ENCODE results near the gene ZNF408.
A peak's percentile ranks its signal among the peaks of the same experiment; 100 is the strongest.
"Not testable (repeated sequence)": the region's sequence is repeated elsewhere in the genome, so short reads cannot be mapped to it uniquely, and the experiment has no call there.

Gene ZNF408

DNA sequence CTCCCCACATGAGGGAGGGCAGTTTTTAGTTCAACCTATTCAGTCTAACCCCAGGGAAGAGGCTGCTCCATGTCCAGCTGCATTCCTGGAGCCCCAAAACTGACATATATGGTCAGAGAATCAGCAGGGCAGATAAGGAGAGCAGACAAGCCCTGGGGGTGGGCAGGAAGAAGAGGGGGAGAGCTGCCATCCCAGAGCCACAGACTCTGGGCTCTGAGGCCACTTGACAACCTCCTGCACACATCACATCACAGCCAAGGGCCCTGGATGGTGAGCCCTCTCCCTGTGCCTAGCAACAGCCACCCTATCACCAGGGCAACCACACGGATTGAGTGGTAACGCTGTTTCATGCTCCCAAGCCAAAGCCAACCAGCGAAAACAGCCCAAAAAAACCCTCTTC lies 3.5 kb upstream of the ZNF408 start:
- H3K36me3 ChIP-seq (ENCODE audit: control insufficient read depth in 2 of 2, insufficient read depth in 2 of 2, low read length in 2 of 2) = peaks cover 24 to 31% of the 10 kb centered on the region in 2 donors
- H3K4me3 ChIP-seq (ENCODE audit: low read length in 2 of 2) = peak overlapping the region in 1 of 2 donors; percentile 49
- H3K27ac ChIP-seq (ENCODE audit: low read length) = no peak overlapping the region
- H3K9me3 ChIP-seq (ENCODE audit: control insufficient read depth in 2 of 2, low read length in 2 of 2) = no peaks in the 10 kb centered on the region
- peaks cover 45% of the 10 kb centered on the region for H3K4me1 ChIP-seq (ENCODE audit: control insufficient read depth, insufficient read depth, low read length)
- H3K27me3 ChIP-seq (ENCODE audit: control insufficient read depth in 1 of 2, insufficient read depth in 2 of 2, low read length in 2 of 2) = no peaks in the 10 kb centered on the region
- peak overlapping the region; percentile 2 to 55 for H3K9ac ChIP-seq (ENCODE audit: low read length in 2 of 2)

DNA sequence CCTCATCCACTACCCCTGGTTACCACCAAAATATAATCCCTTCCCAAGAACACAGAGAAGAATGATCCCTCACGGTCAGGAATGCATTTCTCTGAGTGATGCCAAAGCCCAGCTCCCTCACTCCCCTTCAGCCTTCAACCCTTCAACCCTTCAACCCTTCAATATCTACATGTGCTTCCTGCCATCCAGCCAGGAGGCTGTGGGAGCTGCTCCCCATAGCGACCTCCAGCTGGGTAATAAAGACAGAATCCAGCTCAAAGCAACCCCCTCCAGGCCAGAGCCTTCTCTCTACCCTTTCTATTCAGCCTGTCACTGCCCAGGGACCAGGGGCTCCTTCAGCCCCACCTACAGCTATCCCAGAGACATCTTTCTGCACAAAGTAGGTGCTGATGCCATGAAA lies 3.1 kb upstream of the ZNF408 start:
- Histone ChIP-seq H3K27me3 (ENCODE audit: control insufficient read depth in 1 of 2, insufficient read depth in 2 of 2, low read length in 2 of 2) (no peaks in the 10 kb centered on the region), H3K4me1 (ENCODE audit: control insufficient read depth, insufficient read depth, low read length) (peaks cover 49% of the 10 kb centered on the region), H3K9me3 (ENCODE audit: control insufficient read depth in 2 of 2, low read length in 2 of 2) (no peaks in the 10 kb centered on the region), H3K9ac (ENCODE audit: low read length in 2 of 2) (peak overlapping the region; percentile 2 to 55), H3K27ac (ENCODE audit: low read length) (no peak overlapping the region), H3K36me3 (ENCODE audit: control insufficient read depth in 2 of 2, insufficient read depth in 2 of 2, low read length in 2 of 2) (peaks cover 26 to 34% of the 10 kb centered on the region in 2 donors), H3K4me3 (ENCODE audit: low read length in 2 of 2) (peak overlapping the region in 1 of 2 donors; percentile 49)

DNA sequence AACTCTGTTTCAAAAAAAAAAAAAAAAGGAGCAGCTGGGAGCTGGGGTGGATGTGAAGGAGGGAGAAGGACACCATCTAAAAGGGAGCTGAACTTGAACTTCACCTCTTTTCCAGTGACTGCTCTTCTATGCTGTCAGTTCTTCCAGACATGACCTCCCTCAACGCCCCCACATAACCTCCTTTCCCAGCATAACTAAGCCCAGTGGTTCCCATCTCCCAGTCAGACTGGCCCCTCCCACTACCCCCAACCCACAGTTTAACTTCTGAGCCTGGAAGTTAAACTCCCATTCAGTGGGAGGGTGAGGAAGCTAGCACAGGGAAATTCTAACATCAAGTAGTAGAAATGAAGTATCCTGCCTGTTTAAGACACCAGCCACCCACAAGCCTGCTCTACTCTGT lies 2.2 kb upstream of the ZNF408 start:
- H3K9ac ChIP-seq (ENCODE audit: low read length in 2 of 2) = no peak overlapping the region
- peak overlapping the region in 1 of 2 donors; percentile 40 for H3K4me3 ChIP-seq (ENCODE audit: low read length in 2 of 2)
- peaks cover 54% of the 10 kb centered on the region for H3K4me1 ChIP-seq (ENCODE audit: control insufficient read depth, insufficient read depth, low read length)
- H3K9me3 ChIP-seq (ENCODE audit: control insufficient read depth in 2 of 2, low read length in 2 of 2) = no peaks in the 10 kb centered on the region
- H3K36me3 ChIP-seq (ENCODE audit: control insufficient read depth in 2 of 2, insufficient read depth in 2 of 2, low read length in 2 of 2) = peaks cover 32 to 37% of the 10 kb centered on the region in 2 donors
- no peaks in the 10 kb centered on the region for H3K27me3 ChIP-seq (ENCODE audit: control insufficient read depth in 1 of 2, insufficient read depth in 2 of 2, low read length in 2 of 2)
- H3K27ac ChIP-seq (ENCODE audit: low read length) = no peak overlapping the region

DNA sequence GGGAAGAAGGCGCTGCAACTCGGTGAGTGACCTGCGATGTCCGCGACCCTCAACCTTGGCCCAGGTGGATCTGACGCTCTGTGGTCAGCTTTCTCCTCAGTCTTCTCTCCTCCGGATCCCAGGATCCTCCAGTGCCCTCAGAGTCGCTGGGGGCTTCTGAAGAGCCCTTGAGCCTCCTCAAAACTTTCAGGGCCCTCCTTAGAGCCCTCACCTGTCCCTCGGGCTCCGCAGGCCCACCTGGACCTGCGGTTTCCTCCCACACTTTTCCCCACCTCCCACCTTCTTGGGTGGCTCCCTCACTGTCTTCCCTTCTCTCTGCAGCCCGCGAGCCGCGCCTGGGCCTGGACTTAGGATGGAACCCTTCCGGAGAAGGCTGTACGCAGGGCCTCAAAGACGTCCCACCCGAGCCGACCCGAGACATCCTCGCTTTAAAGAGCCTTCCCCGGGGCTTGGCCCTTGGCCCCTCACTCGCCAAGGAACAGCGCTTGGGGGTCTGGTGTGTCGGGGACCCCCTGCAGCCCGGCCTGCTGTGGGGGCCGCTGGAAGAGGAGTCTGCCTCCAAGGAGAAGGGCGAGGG lies 335 bp downstream of the ZNF408 start:
- Histone ChIP-seq H3K9ac (ENCODE audit: low read length in 2 of 2) (peak overlapping the region; percentile 82 to 96), H3K4me1 (ENCODE audit: control insufficient read depth, insufficient read depth, low read length) (peaks cover 46% of the 10 kb centered on the region), H3K36me3 (ENCODE audit: control insufficient read depth in 2 of 2, insufficient read depth in 2 of 2, low read length in 2 of 2) (peaks cover 28 to 37% of the 10 kb centered on the region in 2 donors), H3K27me3 (ENCODE audit: control insufficient read depth in 1 of 2, insufficient read depth in 2 of 2, low read length in 2 of 2) (no peaks in the 10 kb centered on the region), H3K27ac (ENCODE audit: low read length) (peak overlapping the region; percentile 91), H3K4me3 (ENCODE audit: low read length in 2 of 2) (peak overlapping the region; percentile 78 to 100), H3K9me3 (ENCODE audit: control insufficient read depth in 2 of 2, low read length in 2 of 2) (no peaks in the 10 kb centered on the region)

DNA sequence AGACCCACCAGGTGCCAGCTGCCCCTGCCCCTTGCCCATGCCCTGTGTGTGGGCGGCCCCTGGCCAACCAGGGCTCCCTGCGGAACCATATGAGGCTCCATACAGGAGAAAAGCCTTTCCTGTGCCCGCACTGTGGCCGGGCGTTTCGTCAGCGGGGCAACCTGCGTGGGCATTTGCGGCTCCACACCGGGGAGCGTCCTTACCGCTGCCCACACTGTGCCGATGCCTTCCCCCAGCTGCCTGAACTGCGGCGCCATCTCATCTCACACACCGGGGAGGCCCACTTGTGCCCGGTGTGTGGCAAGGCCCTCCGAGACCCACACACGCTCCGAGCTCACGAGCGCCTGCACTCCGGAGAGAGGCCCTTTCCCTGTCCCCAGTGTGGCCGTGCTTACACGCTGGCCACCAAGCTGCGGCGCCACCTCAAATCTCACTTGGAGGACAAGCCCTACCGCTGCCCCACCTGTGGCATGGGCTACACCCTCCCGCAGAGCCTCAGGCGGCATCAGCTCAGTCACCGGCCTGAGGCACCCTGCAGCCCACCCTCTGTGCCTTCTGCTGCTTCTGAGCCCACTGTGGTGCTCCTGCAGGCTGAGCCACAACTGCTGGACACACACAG lies 4.3 kb downstream of the ZNF408 start:
- no peak overlapping the region for H3K9ac ChIP-seq (ENCODE audit: low read length in 2 of 2)
- H3K4me1 ChIP-seq (ENCODE audit: control insufficient read depth, insufficient read depth, low read length) = peaks cover 19% of the 10 kb centered on the region
- H3K4me3 ChIP-seq (ENCODE audit: low read length in 2 of 2) = no peak overlapping the region
- no peaks in the 10 kb centered on the region for H3K9me3 ChIP-seq (ENCODE audit: control insufficient read depth in 2 of 2, low read length in 2 of 2)
- H3K36me3 ChIP-seq (ENCODE audit: control insufficient read depth in 2 of 2, insufficient read depth in 2 of 2, low read length in 2 of 2) = peaks cover 36 to 40% of the 10 kb centered on the region in 2 donors
- no peak overlapping the region for H3K27ac ChIP-seq (ENCODE audit: low read length)
- no peaks in the 10 kb centered on the region for H3K27me3 ChIP-seq (ENCODE audit: control insufficient read depth in 1 of 2, insufficient read depth in 2 of 2, low read length in 2 of 2)

DNA sequence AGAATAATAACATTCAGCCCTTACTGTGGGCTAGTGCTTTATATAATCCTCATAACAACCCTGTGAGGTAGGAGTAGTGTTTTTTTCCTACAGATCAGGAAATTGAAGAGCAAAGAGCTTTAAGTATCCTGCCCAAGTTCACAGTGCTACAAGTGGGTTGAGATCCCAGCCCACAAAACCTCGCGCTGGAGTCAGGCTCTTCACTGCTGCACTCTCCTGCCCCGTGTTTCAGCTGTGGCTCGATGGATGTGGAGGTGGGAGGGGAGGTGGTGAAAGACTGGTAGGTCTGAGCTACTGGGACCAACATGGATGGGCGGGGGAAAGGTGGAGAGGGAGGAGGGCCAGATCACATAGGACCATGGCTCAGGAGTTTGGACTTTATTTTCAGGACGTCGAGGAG lies 6.1 kb downstream of the ZNF408 start:
- H3K9me3 ChIP-seq (ENCODE audit: control insufficient read depth in 2 of 2, low read length in 2 of 2) = no peaks in the 10 kb centered on the region
- peaks cover 16% of the 10 kb centered on the region for H3K4me1 ChIP-seq (ENCODE audit: control insufficient read depth, insufficient read depth, low read length)
- H3K4me3 ChIP-seq (ENCODE audit: low read length in 2 of 2) = no peak overlapping the region
- no peak overlapping the region for H3K9ac ChIP-seq (ENCODE audit: low read length in 2 of 2)
- H3K27me3 ChIP-seq (ENCODE audit: control insufficient read depth in 1 of 2, insufficient read depth in 2 of 2, low read length in 2 of 2) = no peaks in the 10 kb centered on the region
- H3K36me3 ChIP-seq (ENCODE audit: control insufficient read depth in 2 of 2, insufficient read depth in 2 of 2, low read length in 2 of 2) = peaks cover 36 to 40% of the 10 kb centered on the region in 2 donors
- no peak overlapping the region for H3K27ac ChIP-seq (ENCODE audit: low read length)

DNA sequence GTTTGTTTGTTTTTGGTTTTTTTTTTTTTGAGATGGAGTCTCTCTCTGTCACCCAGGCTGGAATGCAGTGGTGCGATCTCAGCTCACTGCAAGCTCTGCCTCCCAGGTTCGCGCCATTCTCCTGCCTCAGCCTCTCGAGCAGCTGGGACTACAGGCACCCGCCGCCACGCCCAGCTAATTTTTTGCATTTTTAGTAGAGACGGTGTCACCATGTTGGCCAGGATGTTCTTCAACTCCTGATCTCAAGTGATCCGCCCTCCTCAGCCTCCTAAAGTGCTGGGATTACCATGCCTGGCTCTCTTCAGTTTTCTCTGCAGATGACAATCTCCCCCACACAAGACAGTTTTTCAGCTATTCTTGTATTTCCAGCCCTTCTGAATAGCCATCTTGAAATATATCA lies 8.5 kb downstream of the ZNF408 start:
- H3K9ac ChIP-seq (ENCODE audit: low read length in 2 of 2); H3K27ac ChIP-seq (ENCODE audit: low read length); H3K4me3 ChIP-seq (ENCODE audit: low read length in 2 of 2): not testable (repeated sequence)

DNA sequence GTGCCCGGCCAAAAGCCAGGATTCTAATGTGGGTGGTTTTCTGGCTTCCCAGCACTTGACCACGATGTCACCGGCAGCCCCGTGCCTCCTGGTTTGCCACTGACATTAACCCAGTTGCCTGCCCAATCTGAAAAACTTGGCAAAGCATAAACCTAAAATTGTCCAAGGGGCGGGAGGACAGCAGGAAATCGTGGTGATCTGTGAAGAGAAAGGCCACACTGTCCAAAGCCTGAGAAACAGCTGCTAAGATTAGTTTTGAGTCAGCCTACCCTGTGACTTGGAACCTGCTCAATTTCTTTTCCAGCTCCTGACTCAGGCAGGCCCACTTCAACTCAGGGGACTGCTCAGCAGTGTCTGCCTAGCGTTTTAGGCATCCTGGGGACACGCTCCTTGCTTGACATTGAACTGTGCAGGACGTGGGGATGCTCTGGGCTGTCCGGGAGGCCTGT lies 10.0 kb downstream of the ZNF408 start:
- Histone ChIP-seq H3K4me3 (ENCODE audit: low read length in 2 of 2) (no peak overlapping the region), H3K9me3 (ENCODE audit: control insufficient read depth in 2 of 2, low read length in 2 of 2) (no peaks in the 10 kb centered on the region), H3K9ac (ENCODE audit: low read length in 2 of 2) (peak overlapping the region; percentile 3 to 13), H3K4me1 (ENCODE audit: control insufficient read depth, insufficient read depth, low read length) (peaks cover 6% of the 10 kb centered on the region), H3K27me3 (ENCODE audit: control insufficient read depth in 1 of 2, insufficient read depth in 2 of 2, low read length in 2 of 2) (no peaks in the 10 kb centered on the region), H3K36me3 (ENCODE audit: control insufficient read depth in 2 of 2, insufficient read depth in 2 of 2, low read length in 2 of 2) (peaks cover 8 to 10% of the 10 kb centered on the region in 2 donors), H3K27ac (ENCODE audit: low read length) (peak overlapping the region; percentile 79)

More for the DNA sequence above, 8.5 kb downstream of the ZNF408 start:
- H3K27me3 ChIP-seq (ENCODE audit: control insufficient read depth in 1 of 2, insufficient read depth in 2 of 2, low read length in 2 of 2); H3K4me1 ChIP-seq (ENCODE audit: control insufficient read depth, insufficient read depth, low read length); H3K9me3 ChIP-seq (ENCODE audit: control insufficient read depth in 2 of 2, low read length in 2 of 2): not testable (repeated sequence)
- H3K36me3 ChIP-seq (ENCODE audit: control insufficient read depth in 2 of 2, insufficient read depth in 2 of 2, low read length in 2 of 2) = peaks cover 21 to 22% of the 10 kb centered on the region in 2 donors

DNA sequence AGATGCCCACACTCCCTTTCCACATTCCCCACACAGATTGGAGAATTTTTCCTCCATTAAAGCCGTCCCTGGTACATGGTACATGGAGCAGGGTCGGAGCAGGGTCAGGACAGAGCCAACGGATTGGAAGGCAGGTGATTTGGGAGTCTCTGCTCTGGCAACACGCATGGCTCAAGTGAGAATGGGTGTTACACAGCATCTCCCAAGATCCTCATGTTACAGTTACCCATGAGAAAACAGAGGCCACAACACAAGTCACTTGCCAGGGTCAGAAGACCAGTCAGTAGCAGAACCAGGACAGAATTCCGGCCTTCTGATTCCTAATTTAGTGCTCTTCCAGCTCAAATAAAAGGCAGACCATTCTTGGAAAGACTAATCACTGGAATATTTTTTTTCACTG lies 10.5 kb downstream of the ZNF408 start:
- Histone ChIP-seq H3K27ac (ENCODE audit: low read length) (peak overlapping the region; percentile 79), H3K9ac (ENCODE audit: low read length in 2 of 2) (peak overlapping the region; percentile 3 to 13), H3K36me3 (ENCODE audit: control insufficient read depth in 2 of 2, insufficient read depth in 2 of 2, low read length in 2 of 2) (peaks cover 5 to 9% of the 10 kb centered on the region in 2 donors), H3K4me1 (ENCODE audit: control insufficient read depth, insufficient read depth, low read length) (peaks cover 6% of the 10 kb centered on the region), H3K4me3 (ENCODE audit: low read length in 2 of 2) (no peak overlapping the region), H3K27me3 (ENCODE audit: control insufficient read depth in 1 of 2, insufficient read depth in 2 of 2, low read length in 2 of 2) (no peaks in the 10 kb centered on the region), H3K9me3 (ENCODE audit: control insufficient read depth in 2 of 2, low read length in 2 of 2) (no peaks in the 10 kb centered on the region)

DNA sequence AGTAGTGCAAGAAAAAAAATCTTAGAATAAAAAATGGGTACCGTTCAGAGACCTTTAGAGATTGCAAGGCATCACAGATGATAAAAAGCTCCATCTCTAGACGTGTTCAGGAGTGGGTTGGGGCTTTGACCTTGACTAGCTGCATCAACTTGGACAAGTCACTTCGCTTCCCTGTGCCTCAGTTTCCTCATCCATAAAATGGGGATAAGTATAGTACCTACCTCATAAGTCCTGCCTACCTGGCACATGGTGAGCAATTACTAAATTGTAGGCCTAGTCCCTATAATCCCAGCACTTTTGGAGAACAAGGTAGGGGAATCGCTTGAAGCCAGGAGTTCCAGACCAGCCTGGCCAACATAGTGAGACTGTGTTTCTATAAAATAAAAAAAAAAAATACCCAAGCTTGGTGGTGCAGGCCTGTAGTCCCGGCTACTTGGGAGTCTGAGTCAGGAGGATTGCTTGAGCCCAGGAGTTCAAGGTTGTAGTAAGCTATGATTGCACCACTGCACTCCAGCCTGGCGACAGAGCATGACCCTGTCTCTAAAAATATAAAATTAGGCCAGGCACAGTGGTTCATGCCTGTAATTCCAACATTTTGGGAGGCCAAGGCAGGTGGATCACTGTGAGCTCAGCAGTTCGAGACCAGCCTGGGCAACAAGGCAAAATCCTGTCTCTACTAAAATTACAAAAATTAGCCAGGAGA lies 12.2 kb downstream of the ZNF408 start:
- no peaks in the 10 kb centered on the region for H3K27me3 ChIP-seq (ENCODE audit: control insufficient read depth in 1 of 2, insufficient read depth in 2 of 2, low read length in 2 of 2)
- H3K9me3 ChIP-seq (ENCODE audit: control insufficient read depth in 2 of 2, low read length in 2 of 2) = no peaks in the 10 kb centered on the region
- H3K4me3 ChIP-seq (ENCODE audit: low read length in 2 of 2) = no peak overlapping the region
- peaks cover 6% of the 10 kb centered on the region for H3K4me1 ChIP-seq (ENCODE audit: control insufficient read depth, insufficient read depth, low read length)
- H3K9ac ChIP-seq (ENCODE audit: low read length in 2 of 2) = no peak overlapping the region
- no peaks in the 10 kb centered on the region for H3K36me3 ChIP-seq (ENCODE audit: control insufficient read depth in 2 of 2, insufficient read depth in 2 of 2, low read length in 2 of 2)
- H3K27ac ChIP-seq (ENCODE audit: low read length) = no peak overlapping the region

DNA sequence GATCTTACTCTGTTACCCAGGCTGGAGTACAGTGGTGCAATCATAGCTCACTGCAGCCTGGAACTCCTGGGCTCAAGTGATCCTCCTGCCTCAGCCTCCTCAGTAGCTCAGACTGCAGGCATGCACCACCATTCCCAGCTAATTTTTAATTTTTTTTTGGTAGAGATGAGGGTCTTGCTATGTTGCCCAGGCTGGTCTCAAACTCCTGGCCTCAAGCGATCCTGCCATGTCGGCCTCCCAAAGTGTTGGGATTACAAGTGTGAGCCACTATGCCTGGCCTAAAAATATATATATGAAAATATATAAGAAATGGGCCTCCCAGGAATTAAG lies 17.0 kb downstream of the ZNF408 start:
- not testable (repeated sequence) for H3K36me3 ChIP-seq (ENCODE audit: control insufficient read depth in 2 of 2, insufficient read depth in 2 of 2, low read length in 2 of 2)

More for the DNA sequence above, 17.0 kb downstream of the ZNF408 start:
- H3K27ac ChIP-seq (ENCODE audit: low read length); H3K4me1 ChIP-seq (ENCODE audit: control insufficient read depth, insufficient read depth, low read length); H3K9me3 ChIP-seq (ENCODE audit: control insufficient read depth in 2 of 2, low read length in 2 of 2); H3K9ac ChIP-seq (ENCODE audit: low read length in 2 of 2); H3K4me3 ChIP-seq (ENCODE audit: low read length in 2 of 2); H3K27me3 ChIP-seq (ENCODE audit: control insufficient read depth in 1 of 2, insufficient read depth in 2 of 2, low read length in 2 of 2): not testable (repeated sequence)
